NB4 (cell line): ENCODE results near the gene FRMPD4.

Source experiments
- DNase-seq: peaks from one replicate; pipeline ENCODE4 v3.0.0; 2010; ENCODE audit warnings: low read depth
- H3K4me3 ChIP-seq: one replicate; pipeline ENCODE4 v1.5.1; 2011; ENCODE audit warnings: mild to moderate bottlenecking, low read depth, low read length, moderate library complexity
- MYC ChIP-seq: IDR thresholded peaks from 2 replicates; pipeline ENCODE4 v1.6.1; 2011; ENCODE audit warnings: low read depth, low read length
- POLR2A ChIP-seq: IDR thresholded peaks from 2 replicates; pipeline ENCODE4 v1.6.1; 2011; ENCODE audit warnings: mild to moderate bottlenecking; ENCODE audit not compliant: insufficient read length; ENCODE audit errors: extremely low read depth
- TF ChIP-seq, protein P1 (sequence below): IDR thresholded peaks from one replicate; pipeline ENCODE4 v1.5.1; 2012; ENCODE audit warnings: low read depth, low read length
- TF ChIP-seq, protein P2 (sequence below): IDR thresholded peaks from 2 replicates; pipeline ENCODE4 v1.6.1; 2011; ENCODE audit warnings: low read depth, low read length

FRMPD4 gene

DNA sequence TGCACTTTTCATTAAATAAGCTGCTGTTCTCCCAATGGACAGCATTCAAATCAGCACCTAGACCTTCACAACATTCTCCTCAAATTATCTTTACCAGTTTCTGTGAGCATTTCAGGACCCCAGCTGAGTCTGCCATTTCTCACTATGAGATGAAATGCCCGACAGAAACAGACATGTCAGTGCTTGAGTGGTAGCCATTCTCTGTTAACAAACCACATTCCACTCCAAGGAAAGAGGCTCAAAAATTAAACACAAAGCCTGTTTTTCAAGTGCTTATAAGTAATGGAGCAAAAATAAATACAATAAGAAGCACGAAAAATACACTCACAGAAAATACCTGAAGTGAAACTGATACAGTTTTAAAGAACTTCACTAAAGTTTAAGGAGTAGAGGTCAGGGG lies 332.8 kb downstream of the FRMPD4 start:
- H3K4me3 ChIP-seq, result no peak overlapping the region
- TF ChIP-seq, protein P1, sequence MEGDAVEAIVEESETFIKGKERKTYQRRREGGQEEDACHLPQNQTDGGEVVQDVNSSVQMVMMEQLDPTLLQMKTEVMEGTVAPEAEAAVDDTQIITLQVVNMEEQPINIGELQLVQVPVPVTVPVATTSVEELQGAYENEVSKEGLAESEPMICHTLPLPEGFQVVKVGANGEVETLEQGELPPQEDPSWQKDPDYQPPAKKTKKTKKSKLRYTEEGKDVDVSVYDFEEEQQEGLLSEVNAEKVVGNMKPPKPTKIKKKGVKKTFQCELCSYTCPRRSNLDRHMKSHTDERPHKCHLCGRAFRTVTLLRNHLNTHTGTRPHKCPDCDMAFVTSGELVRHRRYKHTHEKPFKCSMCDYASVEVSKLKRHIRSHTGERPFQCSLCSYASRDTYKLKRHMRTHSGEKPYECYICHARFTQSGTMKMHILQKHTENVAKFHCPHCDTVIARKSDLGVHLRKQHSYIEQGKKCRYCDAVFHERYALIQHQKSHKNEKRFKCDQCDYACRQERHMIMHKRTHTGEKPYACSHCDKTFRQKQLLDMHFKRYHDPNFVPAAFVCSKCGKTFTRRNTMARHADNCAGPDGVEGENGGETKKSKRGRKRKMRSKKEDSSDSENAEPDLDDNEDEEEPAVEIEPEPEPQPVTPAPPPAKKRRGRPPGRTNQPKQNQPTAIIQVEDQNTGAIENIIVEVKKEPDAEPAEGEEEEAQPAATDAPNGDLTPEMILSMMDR, result no peak
- no peak for TF ChIP-seq MYC
- TF ChIP-seq POLR2A, result no peak
- TF ChIP-seq, protein P2, sequence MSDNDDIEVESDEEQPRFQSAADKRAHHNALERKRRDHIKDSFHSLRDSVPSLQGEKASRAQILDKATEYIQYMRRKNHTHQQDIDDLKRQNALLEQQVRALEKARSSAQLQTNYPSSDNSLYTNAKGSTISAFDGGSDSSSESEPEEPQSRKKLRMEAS, result no peak
- no peak for DNase-seq

DNA sequence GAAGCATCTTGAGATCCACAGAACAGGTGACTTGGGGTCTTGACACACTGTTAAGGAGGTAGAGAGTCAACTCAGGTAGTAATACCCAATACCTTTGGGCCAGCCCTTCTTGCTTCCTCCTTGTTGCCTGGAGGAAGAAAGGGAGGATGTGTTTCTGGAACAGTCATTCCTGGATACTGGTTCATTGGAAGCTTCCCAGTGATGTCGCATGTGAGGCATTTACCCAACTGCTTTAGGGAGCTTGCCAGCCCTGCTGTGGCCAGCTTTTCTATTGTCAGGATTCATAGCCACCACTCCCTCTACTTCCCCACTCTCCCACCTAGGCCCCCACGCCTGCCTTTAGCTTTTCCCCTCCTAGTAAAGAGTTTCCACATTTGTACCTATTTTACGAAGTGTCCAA lies 342.7 kb downstream of the FRMPD4 start:
- no peak for DNase-seq

DNA sequence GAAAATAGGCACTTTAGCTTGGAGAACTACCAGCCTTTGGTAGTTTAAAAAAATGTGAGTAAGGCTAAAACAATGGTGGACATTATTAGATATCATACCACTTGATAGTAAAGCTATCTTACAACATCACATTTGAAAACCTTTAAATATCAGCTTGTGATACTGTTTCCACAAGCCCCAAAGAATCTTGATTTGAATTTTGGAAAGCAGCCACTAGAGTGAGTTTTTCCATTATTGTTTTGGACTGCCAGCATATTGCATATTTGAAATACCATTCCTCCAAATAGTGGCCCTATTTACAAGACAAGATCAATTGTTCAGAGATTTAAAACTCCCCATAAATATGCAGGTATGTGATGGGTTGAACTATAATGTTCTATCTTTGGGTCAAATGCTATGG lies 349.9 kb downstream of the FRMPD4 start:
- no peak for DNase-seq
- H3K4me3 ChIP-seq, result no peak overlapping the region
- no peak for TF ChIP-seq POLR2A
- TF ChIP-seq, protein P2, result no peak
- no peak for TF ChIP-seq MYC
- TF ChIP-seq, protein P1, result no peak

More for the DNA sequence above, 342.7 kb downstream of the FRMPD4 start:
- TF ChIP-seq, protein P2, result no peak
- TF ChIP-seq POLR2A, result no peak
- TF ChIP-seq, protein P1, result no peak
- TF ChIP-seq MYC, result no peak
- no peak overlapping the region for H3K4me3 ChIP-seq

DNA sequence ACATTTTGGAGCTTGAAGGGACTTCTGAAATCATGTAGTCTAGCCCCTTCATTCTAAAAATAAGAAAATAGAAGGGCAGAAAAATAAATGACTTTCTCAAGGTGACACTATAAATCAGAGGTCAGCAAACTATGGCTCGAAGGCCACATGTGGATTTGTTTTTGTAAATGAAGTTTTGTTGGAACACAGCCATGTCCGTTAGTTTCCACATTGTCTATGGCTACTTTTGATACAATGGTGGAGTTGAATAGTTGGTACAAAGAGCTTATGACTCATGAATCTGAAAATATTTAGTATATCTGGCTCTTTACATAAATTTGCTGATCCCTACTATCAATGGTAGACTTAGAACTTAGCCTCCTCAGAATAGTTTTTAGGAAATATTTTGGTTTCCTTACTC lies 350.5 kb downstream of the FRMPD4 start:
- no peak for DNase-seq
- no peak overlapping the region for H3K4me3 ChIP-seq
- TF ChIP-seq MYC (no peak), POLR2A (no peak)
- TF ChIP-seq, protein P1, result no peak
- TF ChIP-seq, protein P2, result no peak

DNA sequence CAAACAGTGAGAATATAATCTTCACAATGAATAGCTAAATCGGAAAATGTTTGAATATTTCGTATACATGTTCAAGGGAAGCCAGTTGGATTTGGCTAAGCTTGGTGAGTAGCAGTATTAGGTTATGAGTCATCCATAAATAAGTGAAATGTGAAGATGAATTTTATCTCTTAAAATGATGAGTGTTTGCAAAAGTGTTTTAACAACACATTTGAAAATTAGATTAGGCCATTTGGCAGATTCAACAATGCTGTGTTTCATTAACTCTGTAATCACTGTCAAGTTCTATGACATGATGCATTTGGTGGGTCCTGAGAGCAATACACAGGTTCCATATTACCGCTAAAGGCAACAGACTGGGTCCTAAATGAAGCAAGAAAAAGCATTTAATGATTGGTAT lies 351.1 kb downstream of the FRMPD4 start:
- H3K4me3 ChIP-seq, result no peak overlapping the region
- TF ChIP-seq POLR2A, result no peak
- TF ChIP-seq, protein P2, result no peak
- TF ChIP-seq, protein P1, result no peak
- TF ChIP-seq MYC, result no peak
- DNase-seq, result no peak
